GM19467 (cell line): ENCODE data around the gene HOXA5.

Experiments
- ATAC-seq: cut with Tn5 transposase; IDR thresholded peaks from one replicate; pipeline ENCODE4 v1.9.1; 2021; ENCODE audit warnings: mild to moderate bottlenecking, moderate library complexity; ENCODE audit not compliant: unreplicated experiment

HOXA5 gene

GRCh38 chr7:27182861-27183681 is 39.6 kb upstream of the HOXA5 start:
- no peak for ATAC-seq

- no peak for ATAC-seq
Observed at GRCh38 chr7:27182285-27182841, 38.9 kb upstream of the HOXA5 start.

- ATAC-seq = no peak
Observed at GRCh38 chr7:27181795-27182275, 38.4 kb upstream of the HOXA5 start.

- ATAC-seq = no peak
Observed at GRCh38 chr7:27180431-27181420, 37.2 kb upstream of the HOXA5 start.

- ATAC-seq = no peak
Observed at GRCh38 chr7:27179503-27180430, 36.3 kb upstream of the HOXA5 start.

- no peak for ATAC-seq
Observed at GRCh38 chr7:27179030-27179429, 35.5 kb upstream of the HOXA5 start.

- no peak for ATAC-seq
Observed at GRCh38 chr7:27178366-27178765, 34.9 kb upstream of the HOXA5 start.

GRCh38 chr7:27177795-27178320 is 34.4 kb upstream of the HOXA5 start:
- no peak for ATAC-seq

GRCh38 chr7:27176962-27177794 is 33.7 kb upstream of the HOXA5 start:
- ATAC-seq = no peak

- ATAC-seq = no peak
Observed at GRCh38 chr7:27176524-27176845, 33.0 kb upstream of the HOXA5 start.

GRCh38 chr7:27175626-27176523 is 32.4 kb upstream of the HOXA5 start:
- ATAC-seq = no peak

- ATAC-seq = no peak
Observed at GRCh38 chr7:27174874-27175625, 31.6 kb upstream of the HOXA5 start.

- ATAC-seq = no peak
Observed at GRCh38 chr7:27173956-27174873, 30.7 kb upstream of the HOXA5 start, which contains the start of gene HOXA10. Gene HOXA10 (minus strand): TSS chr7:27174320. CDS start chr7:27174306, 14 bp downstream.

- ATAC-seq = no peak
Observed at GRCh38 chr7:27173511-27173955, 30.1 kb upstream of the HOXA5 start.

GRCh38 chr7:27172823-27173510 is 29.5 kb upstream of the HOXA5 start:
- ATAC-seq = no peak
